ENCODE measurements around the gene MAP1LC3C.

MAP1LC3C gene

GRCh38 chr1:241999026-241999425 is at the start of gene MAP1LC3C:
MAP1LC3C (minus strand) TSS chr1:241999098; CDS start chr1:241999008, 90 bp downstream.
- no peak for DNase-seq

GRCh38 chr1:242043165-242043564 is 44.3 kb upstream of the MAP1LC3C start:
- DNase-seq = no peak

GRCh38 chr1:242034392-242034791 is 35.5 kb upstream of the MAP1LC3C start:
- DNase-seq = no peak

- DNase-seq = no peak
Observed at GRCh38 chr1:242033447-242033846, 34.5 kb upstream of the MAP1LC3C start.

- no peak for DNase-seq
Observed at GRCh38 chr1:242030071-242030470, 31.2 kb upstream of the MAP1LC3C start.

GRCh38 chr1:242025681-242026080 is 26.8 kb upstream of the MAP1LC3C start:
- no peak for DNase-seq

- no peak for DNase-seq
Observed at GRCh38 chr1:242023805-242024204, 24.9 kb upstream of the MAP1LC3C start.

GRCh38 chr1:242019018-242019417 is 20.1 kb upstream of the MAP1LC3C start:
- DNase-seq = no peak

GRCh38 chr1:242017580-242018233 is 18.8 kb upstream of the MAP1LC3C start:
- DNase-seq = peak; percentile 34

- DNase-seq = no peak
Observed at GRCh38 chr1:242016479-242016878, 17.6 kb upstream of the MAP1LC3C start.

- no peak for DNase-seq
Observed at GRCh38 chr1:242011894-242012660, 13.2 kb upstream of the MAP1LC3C start.

- no peak for DNase-seq
Observed at GRCh38 chr1:242008826-242009495, 10.1 kb upstream of the MAP1LC3C start.

- no peak for DNase-seq
Observed at GRCh38 chr1:242006976-242007375, 8.1 kb upstream of the MAP1LC3C start.

GRCh38 chr1:242005866-242006535 is 7.1 kb upstream of the MAP1LC3C start:
- no peak for DNase-seq

- DNase-seq = no peak
Observed at GRCh38 chr1:242004751-242005495, 6.0 kb upstream of the MAP1LC3C start.

- no peak for DNase-seq
Observed at GRCh38 chr1:242002510-242002909, 3.6 kb upstream of the MAP1LC3C start.

- no peak for DNase-seq
Observed at GRCh38 chr1:242002072-242002471, 3.2 kb upstream of the MAP1LC3C start.

GRCh38 chr1:242000434-242000833 is 1.5 kb upstream of the MAP1LC3C start:
- DNase-seq = no peak

GRCh38 chr1:241998412-241998921 is 431 bp downstream of the MAP1LC3C start:
- DNase-seq = peak; percentile 59

GRCh38 chr1:241997401-241997998 is 1.4 kb downstream of the MAP1LC3C start:
- DNase-seq = no peak

GRCh38 chr1:241994171-241994570 is 4.7 kb downstream of the MAP1LC3C start:
- DNase-seq = no peak

- no peak for DNase-seq
Observed at GRCh38 chr1:241992734-241993133, 6.2 kb downstream of the MAP1LC3C start.
